OCI-LY7 (cell line): ENCODE data around the gene GABPB2. TPM values are rescaled to one million over a fixed set of nuclear protein-coding genes. Genes with fewer than 3 reads are reported as not detected.
A peak's percentile ranks its signal among the peaks of the same experiment; 100 is the strongest.

Experiments
- BruUV-seq: library from RNA; stranded (reverse); fragments of 400-500 nt; replicated peaks from 2 replicates; lab custom pipeline; 2021; lab: Mats Ljungman, UMichigan
- CTCF ChIA-PET: fragments of 300-600 bp; sonication (Branson Sonifier 250); formaldehyde crosslinking; loops from one replicate; lab custom pipeline; 2022; ENCODE audit warnings: antibody characterized with exemption; ENCODE audit not compliant: unreplicated experiment; lab: Charles Lee
- POLR2A ChIA-PET: fragments of 300-600 bp; sonication (Branson Sonifier 250); formaldehyde crosslinking; loops from one replicate; lab custom pipeline; 2022; ENCODE audit warnings: antibody characterized with exemption; lab: Charles Lee
- DNase-seq: peaks from one replicate; pipeline ENCODE4 v3.0.0-alpha.2; 2015; ENCODE audit warnings: low spot score
- H2AFZ ChIP-seq: fragments of 200-600 bp; sonication (generic), shearing (Covaris generic); 2 replicates; pipeline ENCODE4 v1.6.1; 2014; ENCODE audit warnings: mild to moderate bottlenecking, antibody characterized with exemption, low read length, moderate library complexity
- H3K27ac ChIP-seq: fragments of 200-600 bp; sonication (generic); 2 replicates; pipeline ENCODE4 v1.5.1; 2014; ENCODE audit warnings: mixed run types, low read depth, mild to moderate bottlenecking, moderate library complexity, low read length, inconsistent platforms; ENCODE audit not compliant: poor library complexity, severe bottlenecking
- H3K36me3 ChIP-seq: fragments of 200-600 bp; sonication (generic); 2 replicates; pipeline ENCODE4 v1.6.1; 2014; ENCODE audit warnings: mild to moderate bottlenecking, antibody characterized with exemption, low read length, moderate library complexity, mixed read lengths; ENCODE audit not compliant: insufficient read depth
- H3K4me1 ChIP-seq: fragments of 200-600 bp; sonication (generic); 2 replicates; pipeline ENCODE4 v1.5.1; 2014; ENCODE audit warnings: mild to moderate bottlenecking, low read length; ENCODE audit not compliant: insufficient read depth, poor library complexity, severe bottlenecking
- H3K4me2 ChIP-seq: fragments of 200-600 bp; sonication (generic); 2 replicates; pipeline ENCODE4 v1.6.1; 2014; ENCODE audit warnings: mild to moderate bottlenecking, low read length
- H3K4me3 ChIP-seq: fragments of 200-600 bp; sonication (generic); 2 replicates; pipeline ENCODE4 v1.5.1; 2014; ENCODE audit warnings: mild to moderate bottlenecking, low read depth, low read length; ENCODE audit not compliant: poor library complexity, severe bottlenecking
- H3K79me2 ChIP-seq: fragments of 200-600 bp; sonication (generic); 2 replicates; pipeline ENCODE4 v1.6.1; 2016; ENCODE audit warnings: low read depth, mild to moderate bottlenecking, low read length, moderate library complexity, mixed read lengths; ENCODE audit not compliant: insufficient read depth
- H3K9me2 ChIP-seq: fragments of 200-600 bp; sonication (generic); 2 replicates; pipeline ENCODE4 v1.6.1; 2016; ENCODE audit warnings: mild to moderate bottlenecking, low read length, mixed read lengths; ENCODE audit not compliant: insufficient read depth
- H3K9me3 ChIP-seq: fragments of 200-600 bp; sonication (generic); 2 replicates; pipeline ENCODE4 v1.6.1; 2014; ENCODE audit warnings: mild to moderate bottlenecking, mixed run types, low read length, mixed read lengths
- H4K20me1 ChIP-seq: fragments of 200-600 bp; sonication (generic); 2 replicates; pipeline ENCODE4 v1.6.1; 2014; ENCODE audit warnings: mild to moderate bottlenecking, antibody characterized with exemption, low read length, moderate library complexity, mixed read lengths; ENCODE audit not compliant: insufficient read depth
- EZH2phosphoT487 ChIP-seq: fragments of 200-600 bp; sonication (generic); IDR thresholded peaks from 2 replicates; pipeline ENCODE4 v1.6.1; 2018; ENCODE audit warnings: low read depth, borderline replicate concordance, mild to moderate bottlenecking, mixed run types, antibody characterized with exemption, low read length, moderate library complexity, mixed read lengths
- intact Hi-C: fragments of 100-400 bp; cut with micrococcal nuclease; formaldehyde crosslinking; loops from one replicate; pipeline ENCODE4 v1.10.0; 2022; ENCODE audit not compliant: unreplicated experiment
- total RNA-seq, 2 experiments: library from RNA; depleted of rRNA in 1 of 2; stranded (reverse); fragments of >200 nt in 1 of 2; shearing (Covaris generic) in 1 of 2; gene quantifications; 2 replicates each; pipeline ENCODE4 v1.2.3, GENCODE V29; 2014 to 2022
- TF ChIP-seq, protein P1 (sequence below): fragments of 200-600 bp; sonication (generic); conservative IDR thresholded peaks from 2 replicates; pipeline ENCODE4 v1.5.1; 2014; ENCODE audit warnings: mild to moderate bottlenecking, antibody characterized with exemption, low read length, moderate library complexity, mixed read lengths

Gene GABPB2
- total RNA-seq, 2 experiments from 2014 or later: 17.2 to 20.0 TPM

DNA sequence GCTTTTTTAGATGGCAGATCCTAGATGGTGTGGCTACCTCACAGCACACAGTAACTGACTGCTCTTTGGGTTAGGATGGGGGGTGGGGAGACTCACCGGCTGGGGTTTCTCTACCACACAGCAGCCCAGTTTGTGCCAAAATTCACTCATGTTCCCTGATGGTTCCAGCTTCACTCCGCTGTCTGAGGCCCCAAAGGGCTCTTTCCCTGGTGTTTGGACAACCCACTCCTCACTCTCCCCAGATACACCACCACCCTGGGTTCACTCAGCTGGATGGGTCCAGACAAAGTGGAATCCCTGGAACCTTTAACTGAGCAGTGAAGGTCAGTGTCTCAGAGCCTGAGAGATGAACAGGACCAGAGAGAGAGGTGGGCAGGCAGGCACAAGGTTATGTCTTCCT lies 15.0 kb upstream of the GABPB2 start:
- BruUV-seq: no TSS peak
- POLR2A ChIA-PET: interaction anchor here (0.6 kb wide), 1 partner anchor 10 kb away, joined by 3 read pairs; no protein-coding TSS in a partner anchor
- Histone ChIP-seq H3K4me3 (no peak overlapping the region), H3K36me3 (peaks cover 77% of the 10 kb centered on the region), H3K9me3 (no peaks in the 10 kb centered on the region), H3K9me2 (no peaks in the 10 kb centered on the region), H4K20me1 (peaks cover 14% of the 10 kb centered on the region; the same call in 1 of the 2 replicates), H2AFZ (no peak overlapping the region), H3K79me2 (peaks cover 44% of the 10 kb centered on the region), H3K4me2 (no peak overlapping the region), H3K27ac (no peak overlapping the region), H3K4me1 (peaks cover 24% of the 10 kb centered on the region)
- TF ChIP-seq, protein P1, sequence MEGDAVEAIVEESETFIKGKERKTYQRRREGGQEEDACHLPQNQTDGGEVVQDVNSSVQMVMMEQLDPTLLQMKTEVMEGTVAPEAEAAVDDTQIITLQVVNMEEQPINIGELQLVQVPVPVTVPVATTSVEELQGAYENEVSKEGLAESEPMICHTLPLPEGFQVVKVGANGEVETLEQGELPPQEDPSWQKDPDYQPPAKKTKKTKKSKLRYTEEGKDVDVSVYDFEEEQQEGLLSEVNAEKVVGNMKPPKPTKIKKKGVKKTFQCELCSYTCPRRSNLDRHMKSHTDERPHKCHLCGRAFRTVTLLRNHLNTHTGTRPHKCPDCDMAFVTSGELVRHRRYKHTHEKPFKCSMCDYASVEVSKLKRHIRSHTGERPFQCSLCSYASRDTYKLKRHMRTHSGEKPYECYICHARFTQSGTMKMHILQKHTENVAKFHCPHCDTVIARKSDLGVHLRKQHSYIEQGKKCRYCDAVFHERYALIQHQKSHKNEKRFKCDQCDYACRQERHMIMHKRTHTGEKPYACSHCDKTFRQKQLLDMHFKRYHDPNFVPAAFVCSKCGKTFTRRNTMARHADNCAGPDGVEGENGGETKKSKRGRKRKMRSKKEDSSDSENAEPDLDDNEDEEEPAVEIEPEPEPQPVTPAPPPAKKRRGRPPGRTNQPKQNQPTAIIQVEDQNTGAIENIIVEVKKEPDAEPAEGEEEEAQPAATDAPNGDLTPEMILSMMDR: no peak
- no peak for TF ChIP-seq EZH2phosphoT487
- DNase-seq: no peak
- CTCF ChIA-PET: no interaction called here
- intact Hi-C loops: loop anchor here (5.0 kb wide), 1 partner anchor 48 kb away; the partner anchor contains the start of genes MINDY1 and PRUNE1

- Histone ChIP-seq H3K9me3 (no peaks in the 10 kb centered on the region), H3K4me1 (peaks cover 28% of the 10 kb centered on the region), H3K4me3 (no peak overlapping the region), H3K4me2 (peak overlapping the region; percentile 85; the same call in 1 of the 2 replicates), H3K9me2 (no peaks in the 10 kb centered on the region), H2AFZ (no peak overlapping the region), H3K27ac (no peak overlapping the region), H3K79me2 (peaks cover 49% of the 10 kb centered on the region), H4K20me1 (peaks cover 14% of the 10 kb centered on the region; the same call in 1 of the 2 replicates), H3K36me3 (peaks cover 71% of the 10 kb centered on the region)
- CTCF ChIA-PET: no interaction called here
- POLR2A ChIA-PET: interaction anchor here (0.6 kb wide), 1 partner anchor 10 kb away, joined by 3 read pairs; no protein-coding TSS in a partner anchor
- BruUV-seq: no TSS peak
- intact Hi-C loops: loop anchor here (5.0 kb wide), 1 partner anchor 49 kb away; the partner anchor contains the start of genes MINDY1 and PRUNE1
- DNase-seq: no peak
- TF ChIP-seq, protein P1: no peak
- TF ChIP-seq EZH2phosphoT487: no peak
Observed at GRCh38 chr1:151056149-151056548, 14.4 kb upstream of the GABPB2 start.

- Histone ChIP-seq H4K20me1 (peaks cover 14% of the 10 kb centered on the region; the same call in 1 of the 2 replicates), H3K4me3 (peak overlapping the region; percentile 92)
Observed at GRCh38 chr1:151058692-151059091, 11.9 kb upstream of the GABPB2 start.

More at GRCh38 chr1:151058692-151059091, 11.9 kb upstream of the GABPB2 start:
- H3K4me1 ChIP-seq: peaks cover 38% of the 10 kb centered on the region
- H3K79me2 ChIP-seq: peaks cover 65% of the 10 kb centered on the region
- TF ChIP-seq, protein P1: no peak
- TF ChIP-seq EZH2phosphoT487: no peak
- no peaks in the 10 kb centered on the region for H3K9me2 ChIP-seq
- H3K27ac ChIP-seq: peak overlapping the region; percentile 68
- H3K4me2 ChIP-seq: peak overlapping the region; percentile 85
- ChIA-PET CTCF (no interaction called here), POLR2A (interaction anchor here (0.5 to 2.7 kb wide), 5 partner anchors 9 to 710 kb away, joined by 3 to 7 read pairs (median 3); partner anchors contain the start of gene TNFAIP8L2)
- DNase-seq: peak; percentile 20
- TSS peak; percentile 49 for BruUV-seq
- H2AFZ ChIP-seq: peak overlapping the region; percentile 11; the same call in 1 of the 2 replicates
- no peaks in the 10 kb centered on the region for H3K9me3 ChIP-seq
- peaks cover 46% of the 10 kb centered on the region for H3K36me3 ChIP-seq
- intact Hi-C loops: loop anchor here (1.0 to 5.0 kb wide), 2 partner anchors 12 to 51 kb away; partner anchors contain the start of genes GABPB2, MINDY1 and PRUNE1
